Measurements from ENCODE around the gene IL6R.

IL6R gene

DNA sequence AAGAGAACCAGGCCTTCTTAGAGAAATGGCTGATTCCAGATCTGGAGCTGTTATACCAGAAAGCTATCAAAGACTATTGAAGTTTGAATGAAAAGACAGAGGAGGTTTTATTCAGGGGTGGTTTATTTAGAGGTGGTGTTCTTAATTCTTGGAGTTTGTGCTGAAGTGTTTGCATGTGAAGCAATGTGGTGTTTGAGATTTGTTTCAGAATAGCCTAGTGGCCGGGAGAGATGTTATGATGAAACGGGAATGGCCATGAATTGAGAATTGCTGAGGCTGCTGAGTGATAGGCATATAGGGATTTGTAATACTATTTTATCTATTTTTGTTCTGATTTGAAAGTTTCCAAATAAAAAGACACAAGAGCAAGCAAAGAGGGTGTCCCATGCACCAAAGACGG, 107.6 kb downstream of the IL6R start:
- no peak overlapping the region for H3K27ac ChIP-seq (ENCODE audit: poor library complexity, severe bottlenecking)
- TF ChIP-seq, protein P1, sequence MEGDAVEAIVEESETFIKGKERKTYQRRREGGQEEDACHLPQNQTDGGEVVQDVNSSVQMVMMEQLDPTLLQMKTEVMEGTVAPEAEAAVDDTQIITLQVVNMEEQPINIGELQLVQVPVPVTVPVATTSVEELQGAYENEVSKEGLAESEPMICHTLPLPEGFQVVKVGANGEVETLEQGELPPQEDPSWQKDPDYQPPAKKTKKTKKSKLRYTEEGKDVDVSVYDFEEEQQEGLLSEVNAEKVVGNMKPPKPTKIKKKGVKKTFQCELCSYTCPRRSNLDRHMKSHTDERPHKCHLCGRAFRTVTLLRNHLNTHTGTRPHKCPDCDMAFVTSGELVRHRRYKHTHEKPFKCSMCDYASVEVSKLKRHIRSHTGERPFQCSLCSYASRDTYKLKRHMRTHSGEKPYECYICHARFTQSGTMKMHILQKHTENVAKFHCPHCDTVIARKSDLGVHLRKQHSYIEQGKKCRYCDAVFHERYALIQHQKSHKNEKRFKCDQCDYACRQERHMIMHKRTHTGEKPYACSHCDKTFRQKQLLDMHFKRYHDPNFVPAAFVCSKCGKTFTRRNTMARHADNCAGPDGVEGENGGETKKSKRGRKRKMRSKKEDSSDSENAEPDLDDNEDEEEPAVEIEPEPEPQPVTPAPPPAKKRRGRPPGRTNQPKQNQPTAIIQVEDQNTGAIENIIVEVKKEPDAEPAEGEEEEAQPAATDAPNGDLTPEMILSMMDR (IDR thresholded peaks at IDR 0.05; ENCODE audit: poor library complexity, severe bottlenecking) = no peak
- ATAC-seq (ENCODE audit: low read depth) (no peak), DNase-seq (ENCODE audit: low spot score) (no peak)
- no peaks in the 10 kb centered on the region for H3K9me3 ChIP-seq (ENCODE audit: severe bottlenecking)
- H3K4me1 ChIP-seq (ENCODE audit: insufficient read depth, poor library complexity, severe bottlenecking) = no peaks in the 10 kb centered on the region
- H3K27me3 ChIP-seq (ENCODE audit: insufficient read depth, poor library complexity, severe bottlenecking) = peaks cover 14% of the 10 kb centered on the region
- H3K36me3 ChIP-seq (ENCODE audit: low read depth) = no peaks in the 10 kb centered on the region
- H3K4me3 ChIP-seq (ENCODE audit: severe bottlenecking) = no peak overlapping the region

- Histone ChIP-seq H3K27me3 (ENCODE audit: insufficient read depth, poor library complexity, severe bottlenecking) (peaks cover 8% of the 10 kb centered on the region), H3K4me1 (ENCODE audit: insufficient read depth, poor library complexity, severe bottlenecking) (no peaks in the 10 kb centered on the region), H3K36me3 (ENCODE audit: low read depth) (no peaks in the 10 kb centered on the region), H3K9me3 (ENCODE audit: severe bottlenecking) (no peaks in the 10 kb centered on the region), H3K27ac (ENCODE audit: poor library complexity, severe bottlenecking) (no peak overlapping the region), H3K4me3 (ENCODE audit: severe bottlenecking) (no peak overlapping the region)
- ATAC-seq (ENCODE audit: low read depth) (no peak), DNase-seq (ENCODE audit: low spot score) (no peak)
- TF ChIP-seq, protein P1 (IDR thresholded peaks at IDR 0.05; ENCODE audit: poor library complexity, severe bottlenecking) = no peak
These were observed 109.0 kb downstream of the IL6R start for GRCh38 chr1:154514066-154514553.

DNA sequence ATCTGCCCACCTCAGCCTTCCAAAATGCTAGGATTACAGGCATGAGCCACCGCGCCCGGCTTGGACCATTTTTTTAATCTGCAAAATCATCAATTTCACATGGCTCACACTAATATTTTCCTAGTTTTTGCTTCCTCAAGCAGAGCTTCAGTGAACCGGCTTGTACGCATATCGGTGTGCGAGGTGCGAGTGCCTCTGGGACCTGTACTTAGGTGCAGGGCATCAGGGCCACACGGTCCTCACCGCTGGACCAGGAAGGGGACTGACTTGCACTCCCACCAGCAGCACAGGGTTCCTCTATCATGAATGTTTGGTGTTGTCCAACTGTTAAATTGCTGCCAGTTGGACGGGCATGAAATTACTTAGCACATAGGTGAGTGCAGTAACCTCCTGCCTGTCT, 112.5 kb downstream of the IL6R start:
- no peaks in the 10 kb centered on the region for H3K4me1 ChIP-seq (ENCODE audit: insufficient read depth, poor library complexity, severe bottlenecking)
- ATAC-seq (ENCODE audit: low read depth) = no peak

More for the DNA sequence above, 112.5 kb downstream of the IL6R start:
- Histone ChIP-seq H3K9me3 (ENCODE audit: severe bottlenecking) (no peaks in the 10 kb centered on the region), H3K36me3 (ENCODE audit: low read depth) (no peaks in the 10 kb centered on the region), H3K27ac (ENCODE audit: poor library complexity, severe bottlenecking) (no peak overlapping the region), H3K27me3 (ENCODE audit: insufficient read depth, poor library complexity, severe bottlenecking) (peaks cover 7% of the 10 kb centered on the region), H3K4me3 (ENCODE audit: severe bottlenecking) (no peak overlapping the region)
- TF ChIP-seq, protein P1 (IDR thresholded peaks at IDR 0.05; ENCODE audit: poor library complexity, severe bottlenecking) = no peak
- DNase-seq (ENCODE audit: low spot score) = no peak

All from RWPE2 (cell line).